GM21515 (cell line): ENCODE data around the gene EZR.

Experiments
- ATAC-seq: cut with Tn5 transposase; IDR thresholded peaks from one replicate; pipeline ENCODE4 v1.9.1; 2021; ENCODE audit not compliant: unreplicated experiment

Gene EZR

DNA sequence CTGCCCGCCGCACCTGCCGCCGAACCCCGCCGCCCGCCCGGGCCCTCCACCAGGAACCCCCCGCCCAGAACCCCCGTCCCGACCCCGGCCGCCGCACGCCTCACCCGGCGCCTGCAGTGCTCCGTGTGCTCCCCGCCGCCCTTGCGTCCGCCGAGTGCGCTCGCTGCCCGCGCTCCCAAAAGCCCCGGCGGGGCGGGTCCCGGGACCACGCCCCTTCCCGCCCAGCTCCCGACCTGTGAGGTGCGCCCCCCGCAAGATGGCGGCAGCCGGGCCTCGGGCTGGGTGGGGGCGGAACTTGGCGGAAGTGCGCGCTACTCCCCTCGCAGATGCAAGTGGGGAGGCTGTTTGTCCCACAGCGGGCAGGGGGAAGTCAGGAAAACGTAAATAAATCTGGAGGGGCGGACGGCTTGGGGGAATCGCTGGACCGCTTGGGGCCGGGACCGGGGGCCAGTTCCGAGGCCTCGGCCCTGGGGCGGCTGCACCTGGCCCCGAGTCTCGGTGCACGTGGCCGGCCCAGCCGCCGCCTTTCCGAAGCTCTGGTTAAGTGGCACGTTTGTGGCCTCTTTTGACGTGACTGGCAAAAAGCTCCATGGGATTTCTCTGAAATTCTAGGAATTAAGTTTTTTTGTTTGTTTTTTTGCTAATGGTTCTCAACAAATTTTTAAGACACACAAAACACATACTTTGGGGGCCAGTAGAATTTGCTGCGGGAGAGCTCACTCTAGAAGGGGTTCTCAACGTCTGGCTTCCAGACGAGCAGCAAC, at the start of gene EZR:
Gene EZR, minus strand, starts transcription at position 156 of the 764 bp plus-strand sequence. CDS start 1,275 bp downstream, outside the sequence.
- ATAC-seq = peak; percentile 46

- ATAC-seq = no peak
Measured at GRCh38 chr6:158868122-158868480, 48.9 kb upstream of the EZR start.

GRCh38 chr6:158867381-158868121, 48.4 kb upstream of the EZR start:
- no peak for ATAC-seq

DNA sequence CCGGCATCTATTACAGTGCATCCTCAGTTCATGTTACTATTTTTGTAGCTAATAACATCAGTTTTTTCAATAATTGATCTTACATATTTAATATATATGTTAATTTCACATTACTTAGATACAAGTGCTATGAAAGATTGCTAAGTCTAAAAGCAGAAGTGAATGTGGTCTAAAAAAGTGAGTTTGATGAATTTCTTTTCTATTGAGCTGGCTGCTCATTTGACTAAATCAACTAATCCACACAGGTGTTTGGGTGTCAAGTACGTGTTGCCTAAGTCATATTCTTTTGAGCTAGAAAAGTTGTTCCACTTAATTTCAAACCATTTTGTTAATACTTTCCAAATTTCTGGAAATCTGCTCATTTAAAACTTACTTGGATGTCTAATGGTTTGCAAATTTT, 46.6 kb upstream of the EZR start:
- no peak for ATAC-seq

DNA sequence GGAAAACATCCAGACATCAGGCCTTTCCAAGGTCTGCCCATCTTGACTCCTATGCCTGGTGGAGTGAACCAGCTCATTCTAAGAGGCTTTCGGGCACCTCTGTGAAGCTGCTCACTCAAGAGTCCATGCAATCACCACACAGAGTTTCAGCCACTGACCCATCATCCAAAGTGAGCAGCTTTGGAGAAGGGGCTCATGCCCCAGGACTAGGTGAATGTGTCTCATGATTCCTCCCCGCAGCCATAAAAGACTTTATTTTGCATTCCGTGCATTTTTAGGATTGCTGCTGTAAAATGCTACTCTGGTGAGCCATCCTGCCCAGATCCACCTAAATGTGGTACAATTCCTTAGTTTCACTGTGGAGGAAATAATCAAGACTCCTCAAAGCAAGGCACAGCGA, 44.5 kb upstream of the EZR start:
- no peak for ATAC-seq

DNA sequence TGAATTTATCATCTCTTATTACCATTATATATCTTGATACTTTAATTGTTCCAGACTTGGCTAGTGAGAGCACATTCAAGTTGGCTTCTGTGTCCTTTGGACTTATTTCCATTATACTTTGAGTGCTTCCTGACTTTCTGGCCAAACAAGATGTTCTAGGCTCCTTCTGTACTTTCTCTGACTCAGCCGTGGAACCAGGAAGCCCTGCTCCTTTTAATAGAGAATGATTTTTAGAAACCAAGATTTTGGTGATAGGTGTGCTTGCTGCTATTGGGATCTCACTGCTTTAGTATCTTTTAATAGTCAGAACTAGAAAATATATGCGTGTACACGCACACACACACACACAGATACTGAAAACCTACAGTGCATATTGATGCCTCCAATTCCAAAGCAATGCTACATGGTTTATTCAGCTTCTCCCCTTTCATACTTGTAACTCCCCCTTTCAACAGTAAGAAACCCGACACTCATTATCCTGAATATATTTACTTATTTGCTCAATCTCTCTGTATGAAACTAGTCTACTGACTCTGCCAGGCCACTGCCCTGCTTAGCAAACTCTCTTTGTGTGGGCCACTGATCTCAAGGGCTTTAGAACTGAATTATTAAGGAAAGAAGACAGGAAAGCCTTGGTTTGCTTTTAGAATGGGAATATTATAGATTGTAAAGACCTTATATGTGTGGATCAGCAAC, 42.7 kb upstream of the EZR start:
- ATAC-seq = no peak

GRCh38 chr6:158860279-158860865, 41.2 kb upstream of the EZR start:
- no peak for ATAC-seq

- no peak for ATAC-seq
Measured at GRCh38 chr6:158856261-158856660, 37.1 kb upstream of the EZR start.

DNA sequence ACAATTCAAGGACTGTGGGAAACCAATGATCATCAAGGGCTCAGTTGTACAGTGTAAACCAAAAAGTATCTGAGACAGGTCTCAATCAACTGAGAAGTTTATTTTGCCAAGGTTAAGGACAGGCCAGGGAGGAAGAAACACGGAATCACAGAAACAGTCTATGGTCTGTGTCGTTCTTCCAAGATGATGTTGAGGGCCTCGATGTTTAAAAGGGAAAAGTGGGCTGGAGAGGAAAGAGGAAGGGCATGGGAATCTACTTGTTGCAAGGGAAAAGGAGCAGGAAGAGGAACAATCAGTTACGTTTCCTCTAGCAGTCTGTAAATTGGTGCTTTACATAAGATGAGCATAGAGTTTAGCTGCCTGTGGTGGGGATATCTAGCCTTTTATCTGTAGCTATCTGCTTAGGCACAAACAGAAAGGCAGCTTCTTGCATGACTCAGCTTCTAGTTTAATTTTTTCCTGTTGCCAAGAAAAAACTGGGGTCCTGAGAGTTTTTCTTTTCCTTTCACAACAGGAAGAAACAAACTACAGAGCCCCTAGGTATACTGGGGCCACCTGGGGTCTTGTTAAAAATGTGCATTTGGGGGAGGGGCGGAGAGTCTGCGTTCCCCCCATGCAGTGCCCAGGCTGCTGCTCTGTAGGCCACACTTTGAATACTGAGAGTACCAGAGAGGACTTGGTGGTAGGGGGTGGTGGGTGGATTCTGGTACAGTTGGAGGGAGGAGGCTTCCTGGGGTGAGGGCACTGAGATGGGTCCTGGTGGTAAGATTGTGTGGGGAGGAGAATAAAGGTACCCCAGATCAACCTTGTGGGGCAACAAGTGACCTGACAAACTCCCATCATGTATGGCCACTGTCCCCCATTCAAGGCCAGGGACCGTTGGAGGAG, 35.3 kb upstream of the EZR start:
- ATAC-seq = no peak

DNA sequence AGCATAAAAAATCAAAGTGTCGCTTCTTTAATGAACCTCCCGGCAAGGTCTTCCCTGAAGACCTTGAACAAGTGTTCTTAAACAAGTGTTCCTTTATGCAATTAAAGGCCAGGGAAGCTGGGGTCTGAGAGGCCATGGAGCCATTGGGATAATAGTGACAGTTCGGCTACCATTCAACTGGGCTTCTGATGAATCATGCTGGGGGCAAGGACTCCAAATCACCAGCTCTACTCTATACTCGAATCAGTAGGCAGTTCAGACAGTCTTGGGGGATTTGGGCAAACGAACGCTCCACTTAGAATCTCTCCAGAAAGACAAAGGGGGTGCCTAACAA, 34.7 kb upstream of the EZR start:
- ATAC-seq = no peak

GRCh38 chr6:158853072-158853879, 34.1 kb upstream of the EZR start:
- ATAC-seq = peak; percentile 94

- ATAC-seq = peak; percentile 5
Measured at GRCh38 chr6:158852312-158853071, 33.3 kb upstream of the EZR start.

DNA sequence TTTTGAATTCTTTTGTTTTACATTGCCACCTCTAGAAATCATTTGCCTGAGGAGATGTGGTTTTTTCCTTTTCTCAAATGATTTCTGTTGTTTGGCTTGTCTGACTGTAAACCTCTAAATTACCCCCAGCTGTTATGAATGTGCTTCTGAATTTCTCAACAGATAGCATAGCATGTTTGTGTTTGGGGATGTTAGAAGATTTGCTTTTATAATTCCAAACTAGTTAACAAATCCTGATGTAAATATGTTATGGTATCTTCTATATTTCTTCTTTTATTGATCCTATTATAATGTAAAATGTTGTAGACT, 31.6 kb upstream of the EZR start:
- no peak for ATAC-seq

- no peak for ATAC-seq
Measured at GRCh38 chr6:158849899-158850806, 31.0 kb upstream of the EZR start.

GRCh38 chr6:158848490-158848895, 29.3 kb upstream of the EZR start:
- no peak for ATAC-seq

DNA sequence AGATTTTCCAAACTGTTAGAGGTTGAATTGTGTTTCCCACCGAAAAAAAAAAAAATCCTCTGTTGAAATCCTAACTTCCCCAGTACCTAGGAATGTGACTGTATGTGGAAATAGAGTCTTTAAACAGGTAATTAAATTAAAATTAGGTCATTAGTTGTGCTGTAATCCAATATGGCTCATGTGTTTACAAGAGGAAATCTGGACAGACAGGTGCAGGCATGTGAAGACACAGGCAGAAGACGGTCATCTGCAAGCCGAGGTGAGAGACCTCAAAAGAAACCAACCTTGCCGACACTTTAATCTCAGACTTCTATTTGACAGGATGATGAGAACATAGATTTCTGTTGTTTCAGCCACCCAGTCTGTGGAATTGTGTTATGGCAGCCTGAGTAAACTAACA, 28.6 kb upstream of the EZR start:
- no peak for ATAC-seq

- no peak for ATAC-seq
Measured at GRCh38 chr6:158847012-158847529, 27.9 kb upstream of the EZR start.
